ENCODE data around the gene CCR7. TPM values are rescaled to one million over a fixed set of nuclear protein-coding genes. Genes with fewer than 3 reads are reported as not detected.
"Not testable (repeated sequence)": the region's sequence is repeated elsewhere in the genome, so short reads cannot be mapped to it uniquely, and the experiment has no call there.

CCR7 gene
- total RNA-seq, 1 experiment from 2014 or later = 0.21 TPM

DNA sequence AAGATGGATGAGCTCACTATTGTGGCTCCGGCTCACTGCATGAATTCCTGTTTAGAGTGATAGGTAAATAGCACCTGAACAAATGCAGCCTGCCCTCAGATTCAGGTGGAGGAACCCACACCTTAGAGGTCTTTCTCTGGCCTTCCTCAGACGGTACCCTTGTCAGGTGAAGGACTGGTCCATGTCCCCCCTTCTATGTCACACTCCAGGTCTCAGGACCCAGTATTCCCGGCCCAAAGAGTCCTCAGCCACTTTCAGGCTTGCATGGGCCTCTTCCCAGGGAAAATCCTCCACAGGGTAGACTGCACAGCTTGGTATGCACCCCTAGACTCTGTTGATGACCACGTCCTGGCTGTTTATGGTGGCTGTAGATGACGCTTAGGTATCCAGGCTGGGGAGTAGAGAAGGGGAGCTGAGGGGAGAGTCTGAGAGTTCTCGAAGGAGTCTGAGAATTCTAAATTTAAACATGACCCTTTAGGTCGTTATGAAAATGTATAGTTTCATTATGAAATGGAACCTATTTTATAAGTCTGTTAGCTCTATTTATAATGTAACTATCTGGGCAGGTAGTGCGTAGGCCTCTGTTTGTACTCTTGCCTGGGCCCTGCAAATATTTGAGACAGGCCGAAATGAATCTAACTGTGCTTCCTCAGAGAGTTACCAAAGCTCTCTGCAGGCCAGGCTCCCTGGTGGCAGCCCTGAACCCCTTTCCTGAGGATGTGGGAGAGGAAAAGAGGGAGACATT is 32.5 kb upstream of the CCR7 start:
- no peak for DNase-seq (ENCODE audit: low read depth)

DNA sequence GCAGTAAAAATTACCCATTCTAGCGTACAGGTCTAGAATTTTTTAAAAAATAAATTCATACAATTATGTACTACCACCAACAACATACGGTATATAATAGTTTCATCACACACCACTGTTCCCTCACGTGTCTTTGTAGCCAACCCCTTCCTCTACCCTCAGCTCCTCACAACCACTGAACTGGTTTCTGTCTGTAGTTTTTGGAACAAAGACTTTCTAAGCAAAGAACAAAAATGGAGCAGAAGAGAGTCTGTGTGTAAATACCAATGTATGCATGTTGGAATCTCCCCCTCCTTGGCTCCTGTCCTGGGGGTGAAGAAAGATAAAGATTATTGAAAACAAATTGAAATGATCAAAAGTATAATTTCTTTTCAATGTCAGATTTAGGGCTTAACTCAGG is 31.9 kb upstream of the CCR7 start:
- no peak for DNase-seq (ENCODE audit: low read depth)

DNA sequence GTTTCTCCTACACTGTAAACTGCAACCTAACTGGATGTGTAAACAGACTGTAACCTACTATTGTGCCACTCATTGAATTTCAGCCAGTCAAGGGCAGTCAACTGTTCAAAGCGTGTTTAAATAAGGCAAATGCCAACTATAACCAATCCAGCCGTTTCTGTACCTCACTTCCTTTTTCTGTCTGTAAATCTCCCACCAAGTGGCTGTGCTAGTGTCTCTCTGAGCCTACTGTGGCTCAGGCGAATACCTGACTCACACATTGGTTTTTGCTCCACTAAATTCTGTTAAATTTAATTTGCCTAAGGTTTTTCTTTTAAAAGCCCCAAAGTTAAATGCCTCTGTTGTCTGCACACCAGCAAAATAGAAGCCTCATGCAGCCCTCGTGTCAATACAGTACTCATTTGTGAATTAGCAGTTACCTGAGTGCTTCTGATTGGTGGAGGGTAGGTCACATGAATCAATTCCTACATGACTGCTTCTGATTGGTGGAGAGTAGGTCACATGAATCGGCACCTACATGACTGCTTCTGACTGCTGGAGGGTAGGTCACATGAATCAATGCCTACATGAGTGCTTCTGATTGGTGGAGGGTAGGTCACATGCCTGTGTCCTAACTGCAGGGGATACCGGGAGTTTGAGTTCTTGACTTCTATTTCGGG is 31.1 kb upstream of the CCR7 start:
- peak; percentile 99 for DNase-seq (ENCODE audit: low read depth)

- DNase-seq (ENCODE audit: low read depth) = no peak
These were observed 25.5 kb upstream of the CCR7 start for GRCh38 chr17:40590742-40591141.

DNA sequence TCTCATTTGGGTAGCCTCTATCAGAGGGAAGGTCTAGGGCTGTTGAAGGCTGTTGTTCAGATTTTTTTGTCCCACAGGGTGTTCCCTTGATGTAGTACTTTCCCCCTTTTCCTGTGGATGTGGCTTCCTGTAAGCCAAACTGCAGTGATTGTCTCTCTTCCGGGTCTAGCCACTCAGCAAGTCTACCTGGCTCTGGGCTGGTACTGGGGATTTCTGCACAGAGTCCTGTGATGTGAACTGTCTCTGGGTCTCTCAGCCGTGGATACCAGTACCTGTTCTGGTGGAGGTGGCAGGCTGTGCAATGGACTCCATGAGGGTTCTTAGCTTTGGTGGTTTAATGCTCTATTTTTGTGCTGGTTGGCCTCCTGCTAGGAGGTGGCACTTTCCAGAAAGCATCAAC is 23.3 kb upstream of the CCR7 start:
- no peak for DNase-seq (ENCODE audit: low read depth)

DNA sequence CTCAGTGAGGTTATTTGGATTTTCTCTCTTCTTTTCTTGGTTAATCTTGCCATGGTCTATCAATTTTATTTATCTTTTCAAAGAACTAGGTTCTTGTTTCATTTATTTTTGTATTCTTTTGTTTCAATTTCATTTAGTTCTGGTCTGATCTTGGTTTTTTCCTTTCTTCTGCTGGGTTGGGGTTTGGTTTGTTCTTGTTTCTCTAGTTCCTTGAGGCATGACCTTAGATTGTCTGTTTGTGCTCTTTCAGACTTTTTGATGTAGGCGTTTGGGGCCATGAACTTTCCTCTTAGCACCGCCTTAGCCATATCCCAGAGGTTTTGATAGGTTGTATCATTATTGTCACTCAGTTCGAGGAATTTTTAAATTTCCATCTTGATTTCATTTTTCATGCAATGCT is 21.0 kb upstream of the CCR7 start:
- not testable (repeated sequence) for DNase-seq (ENCODE audit: low read depth)

DNA sequence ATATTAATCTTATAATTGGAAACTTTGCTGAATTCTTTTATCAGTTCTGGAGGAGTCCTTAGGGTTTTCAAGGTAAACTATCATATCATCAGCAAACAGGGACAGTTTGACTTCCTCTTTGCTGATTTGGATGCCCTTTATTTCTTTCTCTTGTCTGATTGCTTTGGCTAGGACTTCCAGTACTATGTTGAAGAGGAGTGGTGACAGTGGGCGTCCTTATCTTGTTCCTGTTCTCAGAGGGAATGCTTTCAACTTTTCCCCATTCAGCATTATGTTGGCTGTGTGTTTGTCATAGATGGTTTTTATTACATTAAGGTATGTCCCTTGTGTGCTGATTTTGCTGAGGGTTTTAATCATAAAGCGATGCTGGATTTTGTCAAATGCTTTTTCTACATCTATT is 19.7 kb upstream of the CCR7 start:
- not testable (repeated sequence) for DNase-seq (ENCODE audit: low read depth)

DNA sequence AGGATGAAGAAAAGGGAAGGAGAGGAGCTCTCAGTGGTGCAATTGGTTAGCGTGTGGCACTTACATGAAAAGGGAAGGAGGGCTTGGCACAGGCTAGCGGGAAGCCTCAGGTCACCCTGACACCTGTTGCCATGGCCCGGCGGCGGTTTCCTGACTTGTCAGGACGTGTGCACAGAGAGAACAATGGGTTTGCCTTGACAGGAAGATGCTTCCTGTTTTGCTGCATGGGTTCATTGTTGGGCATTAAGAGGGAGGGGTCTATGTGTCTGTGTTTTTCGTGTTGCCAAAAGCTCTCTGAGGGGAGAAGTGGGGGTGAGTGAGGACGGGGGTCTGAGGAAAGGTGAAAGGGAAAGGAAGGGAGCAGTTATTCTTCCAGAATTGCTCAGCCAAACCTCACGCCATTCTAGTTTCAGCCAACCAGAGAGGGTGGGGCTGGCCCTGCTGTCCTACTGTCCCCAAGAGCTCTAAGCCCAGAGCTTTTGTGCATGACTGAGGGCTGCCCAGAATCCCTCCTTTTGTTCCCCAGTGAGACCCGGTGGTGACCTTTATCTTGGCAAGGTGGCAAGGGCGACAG is 17.1 kb upstream of the CCR7 start:
- peak; percentile 7 for DNase-seq (ENCODE audit: low read depth)

DNA sequence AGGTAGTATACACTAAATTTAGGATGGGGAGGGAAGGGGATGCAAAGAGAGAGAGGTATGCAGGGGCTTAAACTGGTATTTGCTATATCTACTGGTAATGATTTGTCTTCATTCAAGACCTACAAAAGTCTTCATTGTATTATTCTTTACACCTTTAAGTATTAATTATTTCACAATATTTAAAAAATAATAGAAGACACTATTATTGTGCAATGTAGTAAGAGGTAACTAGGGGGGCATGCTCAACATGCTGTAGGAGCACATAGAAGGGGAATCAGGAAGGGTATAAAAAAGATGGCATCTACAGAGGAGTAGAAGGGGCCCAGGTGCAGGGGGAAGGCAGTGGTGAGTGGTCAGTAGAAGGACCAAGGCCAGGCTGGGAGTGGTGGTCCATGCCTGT is 14.9 kb upstream of the CCR7 start:
- no peak for DNase-seq (ENCODE audit: low read depth)

DNA sequence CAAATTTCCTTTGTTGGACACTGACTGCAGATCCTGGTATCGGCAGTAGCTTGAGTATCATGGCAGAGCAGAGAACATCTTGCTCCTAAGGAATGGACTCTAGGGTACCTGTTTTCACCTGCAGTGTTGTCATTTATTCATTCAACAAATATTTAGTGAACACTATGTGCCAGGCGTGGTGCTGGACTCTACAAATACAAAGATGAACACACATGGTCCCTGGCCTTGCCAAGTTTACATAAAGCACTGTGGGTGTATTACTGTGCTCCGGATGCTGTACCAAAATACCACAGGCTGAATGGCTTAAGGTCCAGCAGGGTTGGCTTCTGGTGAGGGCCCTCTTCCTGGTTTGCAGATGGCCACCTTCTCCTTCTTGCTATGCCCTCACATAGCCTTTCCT is 14.2 kb upstream of the CCR7 start:
- no peak for DNase-seq (ENCODE audit: low read depth)

DNA sequence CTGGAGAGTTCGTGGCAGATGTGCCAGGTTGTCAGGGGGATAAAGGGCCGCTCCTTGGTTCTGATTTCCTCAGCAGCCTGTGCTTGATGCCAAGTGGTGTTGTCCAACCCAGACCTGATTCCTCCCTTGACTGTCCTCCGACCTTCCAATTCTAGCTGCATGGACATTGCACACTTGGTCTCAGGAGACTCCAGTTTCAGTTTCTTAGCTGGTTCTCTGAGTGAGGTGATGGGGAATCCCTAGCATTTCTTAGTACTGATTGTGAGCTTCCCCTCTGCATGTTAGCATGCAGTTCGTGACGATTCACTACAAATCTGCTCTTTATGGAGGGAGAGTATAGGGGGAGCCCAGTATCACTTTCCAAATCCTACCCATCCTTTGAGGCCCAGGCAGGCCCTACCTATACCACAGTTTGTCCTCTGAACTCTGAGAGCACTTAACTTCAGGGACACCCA is 12.4 kb upstream of the CCR7 start:
- DNase-seq (ENCODE audit: low read depth) = no peak

DNA sequence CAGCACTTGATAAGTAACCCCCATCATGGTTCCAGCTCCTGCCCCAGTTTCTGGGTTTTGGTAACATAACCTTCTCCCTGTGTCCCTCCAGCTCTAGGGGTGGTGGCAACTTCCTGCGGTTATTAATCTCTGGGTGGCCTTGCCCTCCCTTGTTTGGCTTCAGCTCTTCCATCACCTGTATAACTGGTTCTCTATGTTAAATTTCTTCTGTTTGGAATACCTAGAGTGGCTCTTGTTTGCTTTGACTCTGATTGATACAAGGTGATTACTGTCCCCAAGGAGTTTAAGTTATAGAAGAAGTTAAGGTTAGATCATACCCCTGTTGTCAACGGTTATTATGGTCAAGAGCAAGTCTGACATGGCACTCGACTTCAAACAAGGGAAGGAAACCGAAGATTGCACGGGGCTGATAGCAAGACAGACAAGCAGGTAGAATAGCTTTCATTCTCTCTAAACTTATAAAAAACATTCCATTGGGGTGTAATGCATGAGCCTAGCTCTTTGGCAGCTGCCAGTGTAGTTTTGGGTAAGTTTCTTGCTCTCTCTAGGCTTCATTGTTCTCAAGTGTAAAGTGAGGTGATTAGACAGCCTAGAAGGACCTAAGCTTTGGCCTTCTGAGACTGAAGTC is 11.0 kb upstream of the CCR7 start:
- no peak for DNase-seq (ENCODE audit: low read depth)

GRCh38 chr17:40574292-40574691 is 9.0 kb upstream of the CCR7 start:
- DNase-seq (ENCODE audit: low read depth) = no peak

GRCh38 chr17:40572245-40572993 is 7.1 kb upstream of the CCR7 start:
- DNase-seq (ENCODE audit: low read depth) = not testable (repeated sequence)

- DNase-seq (ENCODE audit: low read depth) = no peak
These were observed 3.0 kb upstream of the CCR7 start for GRCh38 chr17:40568074-40568836.

DNA sequence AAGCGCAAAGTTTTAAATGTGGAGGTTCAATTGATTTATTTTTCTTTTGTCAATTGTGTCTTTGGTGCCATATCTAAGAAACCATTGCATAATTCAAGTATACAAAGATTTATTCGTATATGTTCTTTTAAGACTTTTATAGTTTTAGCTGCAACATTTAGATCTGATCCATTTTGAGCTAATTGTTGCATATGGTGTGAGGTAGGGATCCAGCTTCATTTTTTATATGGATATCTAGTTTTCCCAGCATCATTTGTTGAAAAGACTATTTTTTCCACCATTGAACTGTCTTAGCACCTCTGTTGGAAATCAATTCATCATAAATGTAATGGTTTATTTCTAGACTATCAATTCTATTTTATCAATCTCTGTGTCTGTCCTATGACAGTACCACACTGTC is 2.1 kb upstream of the CCR7 start:
- no peak for DNase-seq (ENCODE audit: low read depth)

DNA sequence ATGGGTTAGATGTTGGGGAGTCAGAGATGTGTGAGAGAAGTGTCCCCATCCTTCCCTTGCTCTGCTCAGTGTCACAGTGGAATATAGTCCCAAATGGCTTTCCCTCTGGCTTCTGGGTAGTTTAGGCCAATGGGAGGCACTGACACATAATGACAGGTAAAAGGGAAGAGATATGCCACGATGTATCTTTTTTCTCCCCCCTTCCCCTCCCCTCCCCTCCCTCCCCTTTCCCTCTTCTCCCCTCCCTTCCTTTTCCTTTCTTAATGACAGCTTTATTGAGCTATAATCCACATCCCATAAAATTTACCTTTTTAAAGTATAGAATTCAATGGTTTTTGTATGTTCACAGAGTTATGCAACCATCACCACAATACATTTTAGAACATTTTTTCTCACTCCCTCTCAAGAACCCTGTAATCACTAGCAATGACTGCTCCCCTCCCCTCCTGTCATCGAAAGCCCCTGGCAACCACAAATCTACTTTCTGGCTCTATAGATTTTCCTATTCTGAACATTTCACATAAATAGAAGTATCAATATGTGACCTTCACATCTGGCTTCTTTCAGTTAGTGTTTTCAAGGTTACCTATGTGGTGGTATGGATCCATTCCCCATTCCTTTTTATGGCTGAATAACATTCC is 617 bp upstream of the CCR7 start:
- DNase-seq (ENCODE audit: low read depth) = no peak

DNA sequence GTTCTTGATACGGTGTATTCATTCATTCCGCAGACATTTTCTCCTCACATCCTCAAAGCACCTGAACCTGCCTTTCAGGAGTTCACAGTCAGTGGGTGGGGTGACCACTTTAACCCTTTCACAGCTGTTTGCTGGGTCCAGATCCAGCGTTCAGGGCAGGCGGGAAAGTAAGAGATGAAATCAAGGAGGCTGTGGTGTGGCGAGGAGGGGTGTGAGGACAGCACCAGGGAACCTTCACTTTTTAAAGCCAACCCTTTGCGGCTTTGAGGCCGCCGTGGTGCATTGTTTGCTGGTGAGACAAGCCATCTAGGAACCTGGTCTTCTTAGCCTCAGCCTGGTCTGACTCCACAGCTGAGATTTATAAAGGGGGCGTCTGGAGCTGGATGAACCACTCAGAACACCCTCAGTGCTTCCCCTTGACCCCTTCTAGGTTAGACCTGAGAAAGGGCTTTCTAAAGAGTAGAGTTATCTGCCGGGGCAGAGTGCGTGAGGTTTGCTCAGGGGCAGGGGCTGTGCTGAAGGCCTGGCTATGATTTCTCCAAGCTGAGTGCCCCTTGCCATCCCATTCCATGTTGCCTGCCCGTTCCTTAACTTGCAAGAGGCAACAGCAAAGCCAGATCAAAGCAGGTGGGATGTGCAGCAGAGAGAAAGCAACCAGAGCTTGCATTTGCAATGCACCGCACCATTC is 933 bp downstream of the CCR7 start:
- no peak for DNase-seq (ENCODE audit: low read depth)

DNA sequence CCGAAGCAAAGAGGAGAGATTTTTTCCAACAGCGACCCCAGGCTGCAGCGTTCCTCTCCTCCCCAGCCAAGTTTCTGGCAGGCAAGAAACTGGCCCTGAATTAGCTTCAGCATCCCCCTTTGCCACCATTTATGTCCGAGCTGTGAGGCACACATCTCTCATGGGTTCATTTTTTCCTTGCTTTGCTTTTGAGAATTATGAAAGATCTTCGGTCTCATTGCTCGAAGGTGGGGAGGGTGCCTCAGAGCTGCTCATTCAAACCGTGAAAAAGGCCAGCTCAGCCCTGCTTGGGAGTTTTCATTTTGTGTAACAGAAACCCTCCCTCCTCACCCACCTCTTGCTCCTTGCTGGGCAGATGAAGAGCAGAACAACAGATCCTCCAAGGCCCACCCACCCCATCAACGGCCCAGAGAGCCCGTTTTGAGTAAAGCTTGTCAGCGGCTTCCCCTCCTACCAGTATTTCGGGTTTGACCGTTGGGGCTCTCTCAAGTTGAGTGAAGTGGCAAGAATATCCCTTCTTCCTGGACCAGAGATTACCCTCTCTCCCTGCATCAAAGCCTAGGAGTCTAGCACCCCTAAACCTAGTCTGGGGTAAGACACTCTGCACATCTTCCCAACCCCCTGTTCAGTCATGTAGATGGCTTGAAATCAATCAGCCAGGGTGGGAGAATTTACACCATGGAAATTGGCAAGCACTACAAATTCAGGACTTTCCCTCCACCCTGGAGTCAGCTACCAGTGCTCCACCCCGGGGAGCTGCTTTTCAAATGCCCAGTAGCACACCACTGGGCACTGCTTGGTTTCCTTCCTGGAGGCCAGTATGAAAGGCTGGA is 1.8 kb downstream of the CCR7 start:
- no peak for DNase-seq (ENCODE audit: low read depth)
